HK-2 (cell line): ENCODE measurements around the gene PLK1.
"Not testable (repeated sequence)": the region's sequence is repeated elsewhere in the genome, so short reads cannot be mapped to it uniquely, and the experiment has no call there.

Experiments
- DNase-seq: peaks from one replicate; pipeline ENCODE4 v3.0.0-alpha.2; 2018; ENCODE audit not compliant: unreplicated experiment

Gene PLK1

GRCh38 chr16:23678430-23679273 lies at the start of gene PLK1:
TSS of gene PLK1 (plus strand) at chr16:23678889. CDS start at chr16:23678933, 44 bp downstream.
- DNase-seq: peak; percentile 86

DNA sequence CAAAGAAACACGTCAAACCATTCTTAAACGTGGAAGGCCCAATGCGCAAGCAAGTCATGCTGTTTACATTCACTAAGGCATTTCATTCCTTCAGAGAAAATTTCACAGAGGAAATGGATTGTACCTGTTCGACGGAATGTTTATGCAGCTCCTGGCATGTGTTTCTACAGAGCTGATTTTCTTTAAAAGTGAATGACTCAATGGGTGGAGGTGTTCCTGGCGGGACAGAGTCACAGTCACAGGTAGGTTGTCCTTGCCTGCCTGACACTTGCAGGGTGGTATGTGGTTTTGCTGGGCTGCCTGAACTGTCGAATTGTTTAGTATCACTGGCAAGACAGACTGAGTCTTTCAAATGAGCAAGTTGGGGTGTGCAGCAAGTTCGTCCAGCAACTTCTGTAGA lies 49.2 kb upstream of the PLK1 start:
- no peak for DNase-seq

GRCh38 chr16:23631874-23632273 lies 46.8 kb upstream of the PLK1 start:
- DNase-seq: not testable (repeated sequence)

DNA sequence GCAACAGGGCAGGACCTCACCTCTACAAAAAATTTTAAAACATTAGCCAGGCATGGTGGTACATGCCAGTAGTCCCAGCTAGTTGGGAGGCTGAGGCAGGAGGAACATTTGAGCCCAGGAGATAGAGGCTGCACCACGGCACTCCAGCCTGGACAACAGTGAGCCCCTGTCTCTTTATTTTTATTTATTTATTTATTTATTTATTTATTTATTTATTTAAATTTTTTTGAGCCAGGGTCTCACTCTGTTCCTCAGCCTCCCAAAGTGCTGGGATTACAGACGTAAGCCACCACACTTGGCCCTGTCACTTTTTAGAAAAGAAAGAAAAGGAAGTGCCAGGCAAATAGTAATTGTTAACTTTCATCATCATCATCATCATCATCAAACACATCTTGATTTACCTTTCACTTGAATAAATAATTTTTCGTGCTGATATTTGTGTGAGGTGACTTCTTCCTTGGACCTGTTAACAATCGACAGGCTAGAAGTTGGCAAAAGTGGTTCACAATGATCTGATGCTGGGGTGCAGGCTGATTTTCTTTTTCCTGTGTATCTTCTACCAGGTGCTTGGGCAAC lies 44.1 kb upstream of the PLK1 start:
- DNase-seq: no peak

- DNase-seq: no peak
These were observed 42.7 kb upstream of the PLK1 start for GRCh38 chr16:23635958-23636357.

DNA sequence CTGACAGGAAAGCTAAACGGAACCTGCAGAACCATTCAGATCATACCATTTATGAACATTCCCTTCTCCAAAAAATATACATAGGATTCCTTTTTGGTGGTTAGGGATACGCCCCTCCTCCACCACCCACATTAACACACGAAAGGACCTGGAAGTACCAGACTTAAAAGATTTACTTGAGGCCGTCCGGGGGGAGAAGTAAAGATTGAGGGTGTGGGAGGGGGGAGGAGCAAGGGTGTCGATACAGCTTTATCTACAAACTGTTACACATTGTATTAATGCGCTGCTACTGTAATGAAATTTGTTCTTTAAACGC lies 38.1 kb upstream of the PLK1 start:
- no peak for DNase-seq

- peak; percentile 85 for DNase-seq
These were observed 37.5 kb upstream of the PLK1 start, which contains the start of the genes DCTN5 and PALB2 for GRCh38 chr16:23640931-23641765. TSS of gene DCTN5 (plus strand) at chr16:23641466. CDS start at chr16:23641543, 77 bp downstream. TSS of gene PALB2 (minus strand) at chr16:23641310. CDS start at chr16:23641157, 153 bp downstream.

GRCh38 chr16:23642246-23642774 lies 36.4 kb upstream of the PLK1 start:
- DNase-seq: no peak

DNA sequence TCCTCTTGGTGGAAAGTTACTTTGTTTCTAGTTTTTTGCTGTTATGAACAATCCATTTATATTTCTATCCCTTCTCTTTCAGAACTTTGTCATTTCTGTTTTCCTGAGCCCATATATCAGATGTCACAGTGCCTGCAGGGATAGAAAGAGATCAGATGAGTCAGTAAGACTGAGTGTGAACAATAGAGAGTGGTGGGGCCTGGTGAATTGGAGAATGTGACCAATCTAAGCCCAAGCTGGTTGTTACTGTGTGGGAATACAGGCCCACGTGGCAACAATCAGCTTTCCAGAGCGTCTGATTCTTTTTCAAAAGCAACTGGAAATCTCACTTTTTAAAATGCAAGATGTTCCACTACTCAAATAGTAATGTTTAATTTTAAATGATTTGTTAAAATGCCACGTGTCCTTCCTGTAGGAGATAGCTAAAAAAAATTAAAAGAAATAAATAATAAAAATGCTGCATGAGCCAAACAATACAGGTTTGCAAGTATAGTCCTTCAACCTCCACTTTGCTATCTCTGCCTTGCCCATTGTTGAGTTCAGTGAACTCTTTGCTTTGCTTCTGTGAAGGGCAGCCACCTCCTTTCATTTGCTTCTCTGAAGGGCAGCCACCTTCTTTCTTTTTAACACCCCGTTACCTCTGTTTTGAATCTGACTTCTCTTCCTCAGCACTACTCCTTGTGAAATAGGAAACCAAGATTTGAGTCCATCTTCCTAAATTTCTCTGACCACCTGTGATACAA lies 27.8 kb upstream of the PLK1 start:
- no peak for DNase-seq

- no peak for DNase-seq
These were observed 26.7 kb upstream of the PLK1 start for GRCh38 chr16:23651943-23652468.

GRCh38 chr16:23663918-23664317 lies 14.8 kb upstream of the PLK1 start:
- DNase-seq: no peak

- DNase-seq: no peak
These were observed 11.9 kb upstream of the PLK1 start for GRCh38 chr16:23666571-23667354.

DNA sequence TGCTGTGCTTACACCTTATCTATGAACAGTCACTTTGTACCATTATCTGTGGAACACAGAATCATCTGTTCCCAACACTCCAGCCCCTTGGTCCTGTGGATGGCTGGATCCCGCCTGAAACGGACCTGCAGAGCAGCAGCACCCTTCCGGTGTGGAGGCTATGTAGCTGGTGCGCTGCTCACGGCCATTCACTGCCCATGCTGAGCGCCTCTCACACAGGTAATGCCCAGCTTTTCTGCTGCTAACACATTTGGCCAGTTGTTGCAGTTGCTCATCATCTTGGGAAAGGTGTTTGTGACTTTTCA lies 11.4 kb upstream of the PLK1 start:
- DNase-seq: no peak

DNA sequence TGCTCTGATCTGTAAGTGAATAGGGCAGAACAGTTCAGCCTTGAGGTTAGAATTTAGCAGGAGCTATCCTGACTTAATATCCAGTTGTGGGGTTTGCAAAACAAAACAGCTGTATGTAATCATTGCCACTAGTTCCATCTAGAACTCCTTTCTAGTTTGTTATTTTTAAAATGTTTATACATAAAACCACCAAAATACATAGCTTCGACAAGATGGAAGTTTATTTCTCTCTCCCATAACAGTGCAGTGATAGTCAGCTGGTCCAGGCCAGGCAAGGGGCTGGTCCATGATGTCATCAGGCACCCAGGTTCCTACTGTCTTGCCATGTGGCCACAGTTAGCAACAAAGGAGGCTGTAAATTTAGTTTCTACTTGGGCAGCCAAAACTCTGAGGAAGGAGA lies 10.5 kb upstream of the PLK1 start:
- no peak for DNase-seq

DNA sequence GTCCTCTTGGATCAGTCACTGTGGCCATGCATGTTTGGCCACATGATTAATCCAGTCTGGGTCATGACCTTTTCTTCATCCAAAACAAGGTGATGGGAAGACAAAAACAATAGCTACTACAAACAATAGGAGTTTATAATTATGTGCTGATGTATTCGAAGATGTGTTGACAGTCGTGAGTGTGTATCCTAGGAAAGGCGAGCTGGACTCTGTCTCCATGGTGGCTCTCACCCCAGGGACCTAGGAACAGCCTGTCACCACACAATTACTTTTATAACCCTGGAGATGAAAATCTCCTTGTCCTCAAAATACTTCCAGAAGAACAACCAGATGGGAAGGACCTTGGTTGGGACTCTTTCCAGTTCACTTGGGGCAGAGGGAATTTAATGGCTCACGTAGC lies 9.8 kb upstream of the PLK1 start:
- no peak for DNase-seq

GRCh38 chr16:23670137-23670776 lies 8.4 kb upstream of the PLK1 start:
- DNase-seq: peak; percentile 53

DNA sequence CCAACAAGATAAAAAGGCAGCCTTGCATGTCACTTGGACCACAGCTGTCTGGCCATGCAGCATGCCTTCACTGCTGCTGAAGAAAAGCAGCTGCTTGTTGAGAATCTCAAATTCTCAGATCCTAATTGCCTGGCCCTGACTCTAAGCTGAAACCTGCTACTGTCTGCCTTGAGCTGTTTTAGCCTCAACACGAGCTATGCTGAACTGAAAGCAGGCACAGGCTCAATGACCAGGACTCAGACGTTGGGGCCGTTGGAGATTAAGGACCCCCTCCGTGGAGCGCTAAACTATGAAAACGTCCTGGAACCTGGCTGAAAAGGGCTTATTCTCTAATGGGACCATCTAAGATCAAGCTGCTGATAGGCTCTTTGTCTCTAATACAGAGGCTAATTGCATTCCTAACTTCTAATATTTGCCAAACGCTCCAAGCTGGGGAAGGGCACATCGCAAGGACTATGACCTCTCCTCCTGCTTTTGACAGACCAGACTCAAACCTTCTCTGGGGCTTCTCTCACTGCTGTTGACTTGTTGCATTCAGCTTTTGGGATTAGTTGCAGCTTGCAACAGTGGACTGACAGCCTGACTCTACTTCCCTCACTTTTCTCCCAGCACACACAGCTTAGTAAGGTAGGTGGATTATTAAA lies 4.6 kb upstream of the PLK1 start:
- DNase-seq: no peak

DNA sequence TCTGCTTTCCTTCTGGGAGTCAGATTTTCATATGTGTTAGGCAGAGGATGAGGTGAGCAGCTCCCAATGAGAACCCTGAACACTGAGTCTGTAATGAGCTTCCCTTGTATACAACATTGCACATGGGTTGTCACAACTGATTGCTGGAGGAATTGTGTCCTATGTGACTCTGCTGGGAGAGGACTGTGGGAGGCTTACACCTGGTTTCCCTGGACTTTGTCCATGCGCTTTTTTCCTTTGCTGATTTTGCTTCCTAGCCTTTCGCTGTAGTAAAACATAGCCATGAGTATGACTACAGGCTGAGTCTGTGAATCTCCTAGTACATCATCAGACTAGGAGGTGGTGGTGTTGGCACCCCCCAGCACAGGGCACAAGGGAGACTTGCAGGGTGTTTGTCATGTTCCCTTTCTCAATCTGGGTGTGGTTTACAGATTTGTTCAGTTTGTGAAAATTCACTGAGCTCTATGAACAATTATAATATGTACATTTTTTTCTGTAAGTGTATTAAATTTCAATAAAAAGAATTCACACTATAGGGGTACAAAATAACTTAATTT lies 1.7 kb upstream of the PLK1 start:
- no peak for DNase-seq

GRCh38 chr16:23679274-23679985 lies 741 bp downstream of the PLK1 start:
- peak; percentile 49 for DNase-seq
